ENCODE results near the gene FAM135A. TPM values are rescaled to one million over a fixed set of nuclear protein-coding genes. Genes with fewer than 3 reads are reported as not detected.

Gene FAM135A
- total and polyA plus RNA-seq, 4 donors: 2.7 to 15.6 (median 5.8) TPM

DNA sequence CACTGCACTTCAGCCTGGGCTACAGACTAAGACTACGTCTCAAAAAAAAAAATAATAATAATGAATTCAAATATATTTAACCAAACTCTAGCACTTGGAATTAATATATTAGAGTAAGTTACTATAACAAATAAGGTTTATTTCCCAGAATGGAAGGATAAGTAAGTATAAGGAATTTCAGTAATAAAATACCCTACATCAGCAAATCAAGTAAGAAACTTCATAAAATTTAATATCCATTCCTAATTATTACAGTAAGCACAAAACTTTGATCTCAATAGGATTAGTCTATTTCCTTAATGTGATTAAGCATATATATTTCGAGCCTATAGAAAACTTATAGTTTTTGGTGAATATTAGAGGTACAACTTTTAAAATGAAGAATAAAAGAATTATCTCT is 116.7 kb downstream of the FAM135A start:
- H3K4me1 ChIP-seq (ENCODE audit: control insufficient read depth in 4 of 4, insufficient read depth in 4 of 4, low read length in 3 of 4): peaks cover 0 to 4% (median 3%) of the 10 kb centered on the region in 4 donors
- no peak overlapping the region for H3K4me3 ChIP-seq (ENCODE audit: low read depth in 1 of 3, low read length in 3 of 3)
- no peaks in the 10 kb centered on the region for H3K27me3 ChIP-seq (ENCODE audit: control insufficient read depth in 4 of 4, insufficient read depth in 4 of 4, low read length in 3 of 4)
- no peak for DNase-seq (ENCODE audit: low spot score)
- TF ChIP-seq GABPA (IDR thresholded peaks at IDR 0.05 in 1 of 2, conservative IDR thresholded peaks at IDR 0.05 in 1 of 2) (no peak), JUND (IDR thresholded peaks at IDR 0.05) (no peak), FOXA2 (IDR thresholded peaks at IDR 0.05) (no peak), RAD21 (IDR thresholded peaks at IDR 0.05) (no peak), SP1 (IDR thresholded peaks at IDR 0.05) (no peak), FOXA1 (IDR thresholded peaks at IDR 0.05) (no peak), NR2F2 (IDR thresholded peaks at IDR 0.05) (no peak), RXRA (IDR thresholded peaks at IDR 0.05) (no peak), TAF1 (conservative IDR thresholded peaks at IDR 0.05) (no peak), EGR1 (IDR thresholded peaks at IDR 0.05; ENCODE audit: low read depth in 2 of 2) (no peak), HNF4G (IDR thresholded peaks at IDR 0.05) (no peak), MAX (IDR thresholded peaks at IDR 0.05) (no peak), HNF4A (conservative IDR thresholded peaks at IDR 0.05) (no peak)
- TF ChIP-seq, protein P1, sequence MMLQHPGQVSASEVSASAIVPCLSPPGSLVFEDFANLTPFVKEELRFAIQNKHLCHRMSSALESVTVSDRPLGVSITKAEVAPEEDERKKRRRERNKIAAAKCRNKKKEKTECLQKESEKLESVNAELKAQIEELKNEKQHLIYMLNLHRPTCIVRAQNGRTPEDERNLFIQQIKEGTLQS (IDR thresholded peaks at IDR 0.05): no peak
- TF ChIP-seq, protein P2, sequence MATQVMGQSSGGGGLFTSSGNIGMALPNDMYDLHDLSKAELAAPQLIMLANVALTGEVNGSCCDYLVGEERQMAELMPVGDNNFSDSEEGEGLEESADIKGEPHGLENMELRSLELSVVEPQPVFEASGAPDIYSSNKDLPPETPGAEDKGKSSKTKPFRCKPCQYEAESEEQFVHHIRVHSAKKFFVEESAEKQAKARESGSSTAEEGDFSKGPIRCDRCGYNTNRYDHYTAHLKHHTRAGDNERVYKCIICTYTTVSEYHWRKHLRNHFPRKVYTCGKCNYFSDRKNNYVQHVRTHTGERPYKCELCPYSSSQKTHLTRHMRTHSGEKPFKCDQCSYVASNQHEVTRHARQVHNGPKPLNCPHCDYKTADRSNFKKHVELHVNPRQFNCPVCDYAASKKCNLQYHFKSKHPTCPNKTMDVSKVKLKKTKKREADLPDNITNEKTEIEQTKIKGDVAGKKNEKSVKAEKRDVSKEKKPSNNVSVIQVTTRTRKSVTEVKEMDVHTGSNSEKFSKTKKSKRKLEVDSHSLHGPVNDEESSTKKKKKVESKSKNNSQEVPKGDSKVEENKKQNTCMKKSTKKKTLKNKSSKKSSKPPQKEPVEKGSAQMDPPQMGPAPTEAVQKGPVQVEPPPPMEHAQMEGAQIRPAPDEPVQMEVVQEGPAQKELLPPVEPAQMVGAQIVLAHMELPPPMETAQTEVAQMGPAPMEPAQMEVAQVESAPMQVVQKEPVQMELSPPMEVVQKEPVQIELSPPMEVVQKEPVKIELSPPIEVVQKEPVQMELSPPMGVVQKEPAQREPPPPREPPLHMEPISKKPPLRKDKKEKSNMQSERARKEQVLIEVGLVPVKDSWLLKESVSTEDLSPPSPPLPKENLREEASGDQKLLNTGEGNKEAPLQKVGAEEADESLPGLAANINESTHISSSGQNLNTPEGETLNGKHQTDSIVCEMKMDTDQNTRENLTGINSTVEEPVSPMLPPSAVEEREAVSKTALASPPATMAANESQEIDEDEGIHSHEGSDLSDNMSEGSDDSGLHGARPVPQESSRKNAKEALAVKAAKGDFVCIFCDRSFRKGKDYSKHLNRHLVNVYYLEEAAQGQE (IDR thresholded peaks at IDR 0.05): no peak
- TF ChIP-seq, protein P3, sequence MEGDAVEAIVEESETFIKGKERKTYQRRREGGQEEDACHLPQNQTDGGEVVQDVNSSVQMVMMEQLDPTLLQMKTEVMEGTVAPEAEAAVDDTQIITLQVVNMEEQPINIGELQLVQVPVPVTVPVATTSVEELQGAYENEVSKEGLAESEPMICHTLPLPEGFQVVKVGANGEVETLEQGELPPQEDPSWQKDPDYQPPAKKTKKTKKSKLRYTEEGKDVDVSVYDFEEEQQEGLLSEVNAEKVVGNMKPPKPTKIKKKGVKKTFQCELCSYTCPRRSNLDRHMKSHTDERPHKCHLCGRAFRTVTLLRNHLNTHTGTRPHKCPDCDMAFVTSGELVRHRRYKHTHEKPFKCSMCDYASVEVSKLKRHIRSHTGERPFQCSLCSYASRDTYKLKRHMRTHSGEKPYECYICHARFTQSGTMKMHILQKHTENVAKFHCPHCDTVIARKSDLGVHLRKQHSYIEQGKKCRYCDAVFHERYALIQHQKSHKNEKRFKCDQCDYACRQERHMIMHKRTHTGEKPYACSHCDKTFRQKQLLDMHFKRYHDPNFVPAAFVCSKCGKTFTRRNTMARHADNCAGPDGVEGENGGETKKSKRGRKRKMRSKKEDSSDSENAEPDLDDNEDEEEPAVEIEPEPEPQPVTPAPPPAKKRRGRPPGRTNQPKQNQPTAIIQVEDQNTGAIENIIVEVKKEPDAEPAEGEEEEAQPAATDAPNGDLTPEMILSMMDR (IDR thresholded peaks at IDR 0.05; ENCODE audit: low read depth, low read length, missing input control): no peak
- H3K36me3 ChIP-seq (ENCODE audit: control insufficient read depth in 4 of 4, insufficient read depth in 3 of 4, low read depth in 1 of 4, low read length in 3 of 4): no peaks in the 10 kb centered on the region
- WGBS: 97% methylated on average over 2 of the region's 2 CpGs
- no peaks in the 10 kb centered on the region for H3K9me3 ChIP-seq (ENCODE audit: control insufficient read depth in 4 of 4, low read length in 3 of 4)
- H3K9ac ChIP-seq (ENCODE audit: low read depth in 1 of 2, low read length in 2 of 2): no peak overlapping the region
- H3K27ac ChIP-seq (ENCODE audit: low read depth in 1 of 2, low read length in 2 of 2): no peak overlapping the region

DNA sequence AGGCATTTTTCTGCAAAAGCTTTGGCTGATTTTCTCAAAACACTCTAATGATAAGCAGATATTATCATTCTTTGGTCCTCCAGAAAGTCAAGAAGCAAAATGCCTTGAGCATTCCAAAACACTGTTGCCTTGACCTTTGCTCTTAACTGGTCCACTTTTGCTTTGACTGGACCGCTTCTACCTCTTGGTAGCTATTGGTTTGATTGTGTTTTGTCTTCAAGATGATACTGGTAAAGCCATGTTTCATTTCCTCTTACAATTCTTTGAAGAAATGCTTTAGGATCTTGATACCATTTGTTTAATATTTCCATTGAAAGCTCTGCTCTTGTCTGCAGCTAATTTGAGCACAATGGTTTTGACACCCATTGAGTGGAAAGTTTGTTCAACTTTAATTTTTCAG is 117.8 kb downstream of the FAM135A start:
- WGBS: 97% methylated on average over 1 of the region's 1 CpG
- H3K27ac ChIP-seq (ENCODE audit: low read depth in 1 of 2, low read length in 2 of 2): no peak overlapping the region
- H3K9me3 ChIP-seq (ENCODE audit: control insufficient read depth in 4 of 4, low read length in 3 of 4): no peaks in the 10 kb centered on the region
- no peaks in the 10 kb centered on the region for H3K27me3 ChIP-seq (ENCODE audit: control insufficient read depth in 4 of 4, insufficient read depth in 4 of 4, low read length in 3 of 4)
- H3K4me1 ChIP-seq (ENCODE audit: control insufficient read depth in 4 of 4, insufficient read depth in 4 of 4, low read length in 3 of 4): no peaks in the 10 kb centered on the region
- H3K36me3 ChIP-seq (ENCODE audit: control insufficient read depth in 4 of 4, insufficient read depth in 3 of 4, low read depth in 1 of 4, low read length in 3 of 4): no peaks in the 10 kb centered on the region
- DNase-seq (ENCODE audit: low spot score): no peak
- no peak overlapping the region for H3K4me3 ChIP-seq (ENCODE audit: low read depth in 1 of 3, low read length in 3 of 3)
- no peak overlapping the region for H3K9ac ChIP-seq (ENCODE audit: low read depth in 1 of 2, low read length in 2 of 2)
- TF ChIP-seq TAF1 (conservative IDR thresholded peaks at IDR 0.05): no peak
- TF ChIP-seq ZBTB33 (IDR thresholded peaks at IDR 0.05): no peak
- TF ChIP-seq HNF4G (IDR thresholded peaks at IDR 0.05): no peak
- no peak for TF ChIP-seq FOXA1 (IDR thresholded peaks at IDR 0.05)
- TF ChIP-seq NR2F2 (IDR thresholded peaks at IDR 0.05): no peak
- TF ChIP-seq GABPA (IDR thresholded peaks at IDR 0.05 in 1 of 2, conservative IDR thresholded peaks at IDR 0.05 in 1 of 2): no peak
- no peak for TF ChIP-seq SP1 (IDR thresholded peaks at IDR 0.05)
- TF ChIP-seq HNF4A (conservative IDR thresholded peaks at IDR 0.05): no peak
- TF ChIP-seq RXRA (IDR thresholded peaks at IDR 0.05): no peak
- no peak for TF ChIP-seq JUND (IDR thresholded peaks at IDR 0.05)
- TF ChIP-seq, protein P1 (IDR thresholded peaks at IDR 0.05): no peak
- no peak for TF ChIP-seq FOXA2 (IDR thresholded peaks at IDR 0.05)
- TF ChIP-seq, protein P3 (IDR thresholded peaks at IDR 0.05; ENCODE audit: low read depth, low read length, missing input control): no peak
- TF ChIP-seq RAD21 (IDR thresholded peaks at IDR 0.05): no peak
- TF ChIP-seq YY1 (IDR thresholded peaks at IDR 0.05): no peak
- no peak for TF ChIP-seq EGR1 (IDR thresholded peaks at IDR 0.05; ENCODE audit: low read depth in 2 of 2)
- no peak for TF ChIP-seq MAX (IDR thresholded peaks at IDR 0.05)

Measured in liver (tissue), 9 donors.